ENCODE measurements around the gene CD44.
A peak's percentile ranks its signal among the peaks of the same experiment; 100 is the strongest.

The CD44 gene

GRCh38 chr11:35227576-35228327 is 88.8 kb downstream of the CD44 start:
- DNase-seq (ENCODE audit: low read depth in 1 of 2, low spot score in 1 of 2), result no peak
- in situ Hi-C loops (cut with HindIII; ENCODE audit: low pct_unique_long_range_greater_than_20kb, low sequenced_read_pairs), result no loop called here
- TF ChIP-seq JUND (IDR thresholded peaks at IDR 0.05; ENCODE audit: low read depth), result no peak

GRCh38 chr11:35228328-35228725 is 89.4 kb downstream of the CD44 start:
- no peak for DNase-seq (ENCODE audit: low read depth in 1 of 2, low spot score in 1 of 2)
- no peak for TF ChIP-seq JUND (IDR thresholded peaks at IDR 0.05; ENCODE audit: low read depth)

DNA sequence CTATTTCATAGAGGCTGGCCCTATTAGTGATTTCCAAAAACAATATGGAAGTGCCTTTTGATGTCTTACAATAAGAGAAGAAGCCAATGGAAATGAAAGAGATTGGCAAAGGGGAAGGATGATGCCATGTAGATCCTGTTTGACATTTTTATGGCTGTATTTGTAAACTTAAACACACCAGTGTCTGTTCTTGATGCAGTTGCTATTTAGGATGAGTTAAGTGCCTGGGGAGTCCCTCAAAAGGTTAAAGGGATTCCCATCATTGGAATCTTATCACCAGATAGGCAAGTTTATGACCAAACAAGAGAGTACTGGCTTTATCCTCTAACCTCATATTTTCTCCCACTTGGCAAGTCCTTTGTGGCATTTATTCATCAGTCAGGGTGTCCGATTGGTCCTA is 91.4 kb downstream of the CD44 start:
- DNase-seq (ENCODE audit: low read depth in 1 of 2, low spot score in 1 of 2), result no peak
- no peak for TF ChIP-seq JUND (IDR thresholded peaks at IDR 0.05; ENCODE audit: low read depth)
- in situ Hi-C loops (cut with HindIII; ENCODE audit: low pct_unique_long_range_greater_than_20kb, low sequenced_read_pairs), result no loop called here

More at GRCh38 chr11:35228328-35228725, 89.4 kb downstream of the CD44 start:
- in situ Hi-C loops (cut with HindIII; ENCODE audit: low pct_unique_long_range_greater_than_20kb, low sequenced_read_pairs), result no loop called here

- in situ Hi-C loops (cut with HindIII; ENCODE audit: low pct_unique_long_range_greater_than_20kb, low sequenced_read_pairs), result no loop called here
- no peak for DNase-seq (ENCODE audit: low read depth in 1 of 2, low spot score in 1 of 2)
- no peak for TF ChIP-seq JUND (IDR thresholded peaks at IDR 0.05; ENCODE audit: low read depth)
Measured at GRCh38 chr11:35231076-35231860, 92.3 kb downstream of the CD44 start.

DNA sequence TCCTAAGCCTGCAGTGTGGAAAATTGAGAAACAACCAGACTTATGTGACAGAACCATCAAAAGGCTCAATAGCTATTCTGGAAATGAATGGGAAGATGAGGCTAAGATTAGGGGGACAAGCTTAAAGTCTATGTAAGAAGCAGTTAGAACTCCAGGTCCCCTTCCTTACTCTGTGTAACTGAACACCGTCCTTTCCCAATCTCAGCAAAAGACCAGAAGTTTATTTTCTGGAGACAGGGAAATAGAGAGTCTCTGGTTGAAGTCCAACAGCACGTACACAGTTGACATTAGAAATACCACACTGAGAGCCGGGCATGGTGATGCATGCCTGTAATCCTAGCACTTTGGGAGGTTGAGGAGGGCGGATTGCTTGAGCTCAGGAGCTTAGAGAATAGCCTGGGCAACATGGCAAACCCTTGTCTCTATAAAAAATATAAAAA is 93.9 kb downstream of the CD44 start:
- no peak for DNase-seq (ENCODE audit: low read depth in 1 of 2, low spot score in 1 of 2)
- in situ Hi-C loops (cut with HindIII; ENCODE audit: low pct_unique_long_range_greater_than_20kb, low sequenced_read_pairs), result no loop called here
- no peak for TF ChIP-seq JUND (IDR thresholded peaks at IDR 0.05; ENCODE audit: low read depth)

DNA sequence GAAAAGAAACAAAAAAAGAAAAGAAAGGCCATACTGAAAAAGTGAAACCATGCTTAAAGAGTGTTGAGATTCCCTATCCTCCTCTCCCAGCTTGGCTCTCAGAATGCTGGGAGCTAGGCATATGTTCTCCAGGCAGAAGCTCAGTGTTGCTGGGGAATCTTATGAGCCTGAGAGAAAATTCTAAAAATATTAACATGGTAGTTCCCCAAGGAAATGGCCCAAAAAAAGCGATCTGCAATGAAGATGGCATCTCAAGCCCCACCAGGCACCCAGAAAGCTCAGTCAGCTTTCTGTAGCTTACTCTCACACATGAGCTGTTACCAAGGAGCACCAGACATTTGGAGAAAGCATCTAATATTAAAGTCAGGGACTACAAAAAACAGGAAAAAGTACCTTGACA is 94.5 kb downstream of the CD44 start:
- no peak for DNase-seq (ENCODE audit: low read depth in 1 of 2, low spot score in 1 of 2)
- TF ChIP-seq JUND (IDR thresholded peaks at IDR 0.05; ENCODE audit: low read depth), result no peak
- in situ Hi-C loops (cut with HindIII; ENCODE audit: low pct_unique_long_range_greater_than_20kb, low sequenced_read_pairs), result no loop called here

DNA sequence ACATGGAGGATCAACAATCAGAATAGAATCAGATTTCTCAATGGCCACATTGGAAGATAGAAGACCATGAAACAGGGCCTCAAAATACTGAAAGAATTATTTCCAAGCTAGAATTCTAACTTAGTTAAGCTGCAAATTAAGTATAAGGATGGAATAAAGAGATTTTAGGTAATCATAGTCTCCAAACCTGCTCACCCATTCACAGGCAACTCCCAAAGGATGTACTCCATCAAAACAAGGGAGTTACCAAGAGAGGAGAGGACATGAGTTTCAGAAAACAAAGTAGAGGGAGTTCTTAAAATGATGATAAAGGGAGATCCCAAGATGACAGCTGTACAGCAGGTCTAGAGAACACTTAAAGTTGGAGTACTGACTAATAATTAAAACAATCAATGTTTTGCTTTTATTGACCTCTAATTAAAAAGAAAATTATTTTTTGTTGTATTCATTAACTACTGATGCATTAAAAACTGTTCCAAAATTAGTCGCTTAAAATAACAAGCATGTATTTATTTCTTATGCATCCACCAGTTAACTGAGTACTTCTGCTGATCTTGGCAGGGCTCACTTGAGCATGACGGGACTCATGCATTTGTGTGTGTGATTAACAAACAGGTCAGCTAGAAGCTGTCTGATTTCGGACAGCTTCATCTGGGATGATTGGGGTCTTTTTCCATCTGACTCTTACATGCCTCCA is 95.6 kb downstream of the CD44 start:
- in situ Hi-C loops (cut with HindIII; ENCODE audit: low pct_unique_long_range_greater_than_20kb, low sequenced_read_pairs), result no loop called here

GRCh38 chr11:35235157-35235468 is 96.1 kb downstream of the CD44 start:
- no peak for DNase-seq (ENCODE audit: low read depth in 1 of 2, low spot score in 1 of 2)
- TF ChIP-seq JUND (IDR thresholded peaks at IDR 0.05; ENCODE audit: low read depth), result no peak
- in situ Hi-C loops (cut with HindIII; ENCODE audit: low pct_unique_long_range_greater_than_20kb, low sequenced_read_pairs), result no loop called here

More for the DNA sequence above, 95.6 kb downstream of the CD44 start:
- TF ChIP-seq JUND (IDR thresholded peaks at IDR 0.05; ENCODE audit: low read depth), result no peak
- DNase-seq (ENCODE audit: low read depth in 1 of 2, low spot score in 1 of 2), result no peak

GRCh38 chr11:35235498-35235897 is 96.5 kb downstream of the CD44 start:
- no peak for TF ChIP-seq JUND (IDR thresholded peaks at IDR 0.05; ENCODE audit: low read depth)
- in situ Hi-C loops (cut with HindIII; ENCODE audit: low pct_unique_long_range_greater_than_20kb, low sequenced_read_pairs), result no loop called here
- no peak for DNase-seq (ENCODE audit: low read depth in 1 of 2, low spot score in 1 of 2)

DNA sequence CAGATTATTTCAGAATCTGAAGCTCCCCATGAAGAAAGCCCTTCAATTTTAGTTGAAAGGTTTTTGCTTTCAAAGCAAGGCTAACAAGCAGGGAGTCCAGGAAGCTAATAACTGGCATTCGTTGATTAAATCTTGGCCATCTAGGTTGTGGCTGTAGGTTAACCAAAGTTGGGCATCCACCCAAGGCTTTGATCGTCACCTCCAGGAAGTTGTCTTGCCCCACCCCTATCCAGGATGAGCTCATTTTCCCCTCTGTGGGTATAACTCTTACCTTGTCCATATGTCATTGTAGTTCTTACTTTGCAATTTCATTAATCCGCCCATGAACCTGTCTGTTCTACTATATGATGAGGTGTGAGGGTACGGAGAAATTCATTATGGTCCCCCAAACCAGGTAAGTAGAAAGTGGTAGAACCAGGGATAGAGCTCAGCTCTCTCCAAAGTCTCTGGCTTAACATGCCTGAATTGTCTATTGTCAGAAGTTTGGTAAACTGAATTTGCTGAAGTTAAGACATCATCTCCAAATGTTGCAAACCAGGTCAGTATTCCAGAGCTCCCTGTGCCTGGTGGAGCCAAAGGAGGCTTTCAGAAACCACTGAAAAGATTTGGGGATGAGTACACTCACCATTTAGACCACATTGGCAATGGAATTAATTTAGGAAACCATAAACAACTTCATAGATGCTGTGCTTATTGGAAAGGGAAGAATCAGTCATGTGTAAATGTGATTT is 97.1 kb downstream of the CD44 start:
- in situ Hi-C loops (cut with HindIII; ENCODE audit: low pct_unique_long_range_greater_than_20kb, low sequenced_read_pairs), result no loop called here
- TF ChIP-seq JUND (IDR thresholded peaks at IDR 0.05; ENCODE audit: low read depth), result no peak
- DNase-seq (ENCODE audit: low read depth in 1 of 2, low spot score in 1 of 2), result peak in 1 of 2 experiments; percentile 73

DNA sequence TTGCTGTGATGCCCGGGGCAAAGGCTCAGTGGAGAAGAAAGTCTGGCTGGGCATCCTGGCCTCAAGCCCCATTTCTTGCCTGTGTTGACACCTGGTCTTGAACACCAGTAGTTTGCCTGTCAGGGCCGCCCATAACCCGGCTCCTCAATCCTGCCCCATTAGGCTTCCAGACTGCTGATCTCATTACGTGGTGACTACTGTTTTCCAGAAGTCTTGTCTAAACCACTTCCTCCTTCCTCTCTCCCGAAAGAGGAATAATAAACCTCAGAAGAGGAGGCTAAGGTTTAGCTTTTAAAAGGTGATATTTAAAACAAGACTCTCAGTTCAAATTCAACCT is 97.7 kb downstream of the CD44 start:
- in situ Hi-C loops (cut with HindIII; ENCODE audit: low pct_unique_long_range_greater_than_20kb, low sequenced_read_pairs), result no loop called here
- TF ChIP-seq JUND (IDR thresholded peaks at IDR 0.05; ENCODE audit: low read depth), result no peak
- no peak for DNase-seq (ENCODE audit: low read depth in 1 of 2, low spot score in 1 of 2)

GRCh38 chr11:35237351-35237750 is 98.4 kb downstream of the CD44 start:
- in situ Hi-C loops (cut with HindIII; ENCODE audit: low pct_unique_long_range_greater_than_20kb, low sequenced_read_pairs), result no loop called here
- no peak for TF ChIP-seq JUND (IDR thresholded peaks at IDR 0.05; ENCODE audit: low read depth)
- DNase-seq (ENCODE audit: low read depth in 1 of 2, low spot score in 1 of 2), result peak in 1 of 2 experiments; percentile 45
